Vagina (tissue), 2 donors: Measurements from ENCODE around the gene ARHGAP44. TPM values are rescaled to one million over a fixed set of nuclear protein-coding genes. Genes with fewer than 3 reads are reported as not detected.
A peak's percentile ranks its signal among the peaks of the same experiment; 100 is the strongest.

Experiments
- DNase-seq, 2 donors: peaks; one replicate each; pipeline ENCODE4 v3.0.0-alpha.2; 2017; ENCODE audit errors: extremely low spot score in 2 of 2
- H3K27ac ChIP-seq: fragments of 200-600 bp; sonication (generic); one replicate; pipeline ENCODE4 v1.5.1; 2019
- H3K27me3 ChIP-seq: fragments of 200-600 bp; sonication (generic); one replicate; pipeline ENCODE4 v1.5.1; 2019
- H3K36me3 ChIP-seq, 2 donors: fragments of 200-600 bp; sonication (generic); one replicate each; pipeline ENCODE4 v1.5.1; 2017 to 2019
- H3K4me1 ChIP-seq: fragments of 200-600 bp; sonication (generic); one replicate; pipeline ENCODE4 v1.5.1; 2019
- H3K4me3 ChIP-seq, 2 donors: fragments of 200-600 bp; sonication (generic); 1 replicate in 1 of 2; 2 replicates in 1 of 2; pipeline ENCODE4 v1.5.1; 2016 to 2019
- H3K9me3 ChIP-seq: fragments of 200-600 bp; sonication (generic); one replicate; pipeline ENCODE4 v1.5.1; 2019
- POLR2A ChIP-seq, 2 donors: fragments of 450-650 bp; IDR thresholded peaks; one replicate each; pipeline ENCODE4 v1.6.1; 2017; ENCODE audit warnings: antibody characterized with exemption in 2 of 2, mild to moderate bottlenecking in 2 of 2, moderate library complexity in 2 of 2
- POLR2AphosphoS5 ChIP-seq, 2 donors: sonication (generic); formaldehyde crosslinking; IDR thresholded peaks; one replicate each; pipeline ENCODE4 v1.9.0; 2017; ENCODE audit warnings: antibody characterized with exemption in 2 of 2, mild to moderate bottlenecking in 2 of 2, low read depth in 1 of 2; ENCODE audit not compliant: insufficient read depth in 1 of 2
- intact Hi-C: fragments of 100-400 bp; cut with DNase I; formaldehyde crosslinking; loops from one replicate; pipeline ENCODE4 v1.15.1; 2023
- total RNA-seq: library from RNA; depleted of rRNA; stranded (reverse); fragments of >200 nt; gene quantifications from one replicate; pipeline ENCODE4 v1.2.3, GENCODE V29; 2016
- TF ChIP-seq, protein P1 (sequence below), 3 experiments: fragments of 450-650 bp in 2 of 3; fragments of 200-600 bp in 1 of 3; sonication (generic) in 1 of 3; IDR thresholded peaks; one replicate each; pipeline ENCODE4 v1.5.1; 2017 to 2019; ENCODE audit warnings: antibody characterized with exemption in 3 of 3, mild to moderate bottlenecking in 2 of 3, moderate library complexity in 2 of 3

ARHGAP44 gene
- total RNA-seq, 1 donor from 2014 or later = 3.2 TPM

DNA sequence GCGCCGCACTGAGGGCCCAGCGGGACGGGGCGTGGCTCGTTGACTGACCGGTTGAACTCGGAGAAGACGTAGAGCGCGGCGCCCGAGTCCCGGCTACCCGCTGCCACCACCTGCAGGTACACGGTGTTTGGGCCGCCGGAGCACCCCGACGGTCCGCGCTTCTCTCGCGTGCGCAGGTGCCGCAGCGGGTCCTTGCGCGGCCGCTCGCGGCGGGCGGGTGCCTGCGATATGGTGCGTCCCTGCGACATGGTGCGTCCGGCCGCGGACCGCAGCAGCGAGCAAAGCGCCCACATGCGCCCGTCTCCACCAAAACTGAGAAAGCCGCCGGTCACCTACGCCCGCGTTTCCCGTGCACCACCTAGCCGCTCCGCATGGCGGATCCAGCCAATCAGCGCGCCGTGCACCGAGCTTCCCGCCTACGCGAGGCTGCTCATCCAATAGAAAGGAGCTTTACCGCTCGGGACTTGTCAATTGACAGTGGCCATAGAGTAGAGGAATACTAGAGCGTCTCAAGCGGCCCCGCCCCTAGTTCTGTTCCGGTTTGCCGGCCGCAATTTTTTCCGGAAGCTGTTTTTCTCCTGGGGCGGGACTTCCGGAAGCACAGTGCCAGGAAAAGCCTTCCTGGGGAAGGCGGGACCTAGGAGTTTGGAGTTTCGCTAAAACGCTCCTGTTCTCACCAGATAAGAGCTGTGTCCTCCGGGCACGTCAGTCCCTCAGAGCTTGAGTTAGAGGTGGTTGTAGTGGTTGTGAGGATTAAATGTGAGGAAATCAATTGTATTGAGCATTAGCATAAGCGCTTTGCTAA lies 228.6 kb downstream of the ARHGAP44 start, which contains the start of gene ELAC2:
TSS of gene ELAC2 (minus strand) at position 373 of the 805 bp plus-strand sequence. CDS start at position 293, 80 bp downstream.
- DNase-seq = peak; percentile 99
- intact Hi-C loops = no loop called here
- Histone ChIP-seq H3K27ac (peak within 1 kb of the TSS; percentile 76), H3K4me3 (peak within 1 kb of the TSS; percentile 92 to 98), H3K9me3 (no peaks in the 10 kb centered on the region), H3K4me1 (peaks cover 18% of the 10 kb centered on the region), H3K36me3 (peaks cover 3 to 31% of the 10 kb centered on the region in 2 donors), H3K27me3 (no peaks in the 10 kb centered on the region)
- TF ChIP-seq, protein P1, sequence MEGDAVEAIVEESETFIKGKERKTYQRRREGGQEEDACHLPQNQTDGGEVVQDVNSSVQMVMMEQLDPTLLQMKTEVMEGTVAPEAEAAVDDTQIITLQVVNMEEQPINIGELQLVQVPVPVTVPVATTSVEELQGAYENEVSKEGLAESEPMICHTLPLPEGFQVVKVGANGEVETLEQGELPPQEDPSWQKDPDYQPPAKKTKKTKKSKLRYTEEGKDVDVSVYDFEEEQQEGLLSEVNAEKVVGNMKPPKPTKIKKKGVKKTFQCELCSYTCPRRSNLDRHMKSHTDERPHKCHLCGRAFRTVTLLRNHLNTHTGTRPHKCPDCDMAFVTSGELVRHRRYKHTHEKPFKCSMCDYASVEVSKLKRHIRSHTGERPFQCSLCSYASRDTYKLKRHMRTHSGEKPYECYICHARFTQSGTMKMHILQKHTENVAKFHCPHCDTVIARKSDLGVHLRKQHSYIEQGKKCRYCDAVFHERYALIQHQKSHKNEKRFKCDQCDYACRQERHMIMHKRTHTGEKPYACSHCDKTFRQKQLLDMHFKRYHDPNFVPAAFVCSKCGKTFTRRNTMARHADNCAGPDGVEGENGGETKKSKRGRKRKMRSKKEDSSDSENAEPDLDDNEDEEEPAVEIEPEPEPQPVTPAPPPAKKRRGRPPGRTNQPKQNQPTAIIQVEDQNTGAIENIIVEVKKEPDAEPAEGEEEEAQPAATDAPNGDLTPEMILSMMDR (IDR thresholded peaks at IDR 0.05) = no peak
- TF ChIP-seq POLR2AphosphoS5 (IDR thresholded peaks at IDR 0.05; ENCODE audit: insufficient read depth in 1 of 2, low read depth in 1 of 2) (peak; percentile 82 to 98), POLR2A (IDR thresholded peaks at IDR 0.05) (peak in 1 of 2 donors; percentile 42)

DNA sequence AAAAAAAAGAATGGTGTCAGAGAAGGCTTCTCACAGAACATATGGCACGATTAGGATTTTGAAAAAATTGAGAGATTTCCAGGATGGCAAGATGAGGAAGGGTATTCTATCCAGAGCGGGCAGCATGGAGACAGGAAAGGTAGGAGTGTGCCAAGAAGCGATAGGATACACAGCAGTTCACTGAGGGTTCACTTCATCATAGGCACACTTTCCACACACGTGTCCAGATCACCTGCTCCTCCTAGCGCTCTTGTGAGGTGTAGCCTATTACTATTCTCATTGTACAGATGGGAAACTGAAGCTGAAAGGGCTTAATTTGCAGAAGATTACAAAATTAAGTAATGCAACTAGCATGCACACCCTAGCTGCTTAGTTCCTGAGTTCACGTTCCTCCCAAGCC lies 234.7 kb downstream of the ARHGAP44 start:
- no peaks in the 10 kb centered on the region for H3K36me3 ChIP-seq
- H3K4me3 ChIP-seq = no peak overlapping the region
- TF ChIP-seq, protein P1 (IDR thresholded peaks at IDR 0.05) = no peak
- TF ChIP-seq POLR2A (IDR thresholded peaks at IDR 0.05) (no peak), POLR2AphosphoS5 (IDR thresholded peaks at IDR 0.05; ENCODE audit: insufficient read depth in 1 of 2, low read depth in 1 of 2) (no peak)
- no peaks in the 10 kb centered on the region for H3K9me3 ChIP-seq
- no peak for DNase-seq
- H3K4me1 ChIP-seq = no peaks in the 10 kb centered on the region
- no peaks in the 10 kb centered on the region for H3K27me3 ChIP-seq
- intact Hi-C loops = no loop called here
- H3K27ac ChIP-seq = no peak overlapping the region

DNA sequence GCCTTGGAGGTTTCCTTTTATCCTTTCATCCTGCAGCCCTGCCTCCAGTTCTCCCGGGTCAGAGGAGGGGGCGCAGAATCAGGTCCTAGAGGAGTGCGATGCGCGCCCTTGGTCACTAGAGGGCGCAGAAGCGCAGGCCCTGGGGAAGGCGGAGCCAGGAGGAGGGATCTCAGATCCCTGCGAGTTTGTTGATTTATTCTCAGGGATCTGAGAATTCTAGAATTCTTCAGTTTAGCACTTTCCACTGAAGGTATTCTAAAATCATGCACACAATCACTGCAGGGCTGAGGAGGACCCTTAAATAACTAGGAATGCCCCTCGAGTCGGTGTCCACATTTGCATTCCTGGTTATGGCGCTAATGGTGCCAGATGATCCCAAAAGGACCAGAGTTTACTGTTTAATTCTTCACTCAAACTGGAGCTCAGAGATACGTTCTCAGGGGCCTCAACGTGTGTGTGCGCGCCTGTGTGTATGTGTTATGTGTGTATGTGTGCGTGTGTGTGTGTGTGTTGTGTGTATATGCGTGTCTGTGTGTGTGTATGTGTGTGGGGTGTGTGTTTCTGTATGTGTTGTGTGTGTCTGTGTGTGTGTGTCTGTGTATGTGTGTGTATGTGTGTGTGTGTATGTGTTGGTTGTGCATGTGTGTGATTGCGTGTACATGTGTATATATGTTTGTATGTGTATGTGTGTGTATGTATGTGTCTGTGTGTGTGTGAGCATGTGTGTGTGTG lies 235.4 kb downstream of the ARHGAP44 start:
- Histone ChIP-seq H3K4me1 (no peaks in the 10 kb centered on the region), H3K4me3 (no peak overlapping the region), H3K27me3 (no peaks in the 10 kb centered on the region), H3K9me3 (no peaks in the 10 kb centered on the region), H3K27ac (no peak overlapping the region), H3K36me3 (no peaks in the 10 kb centered on the region)
- DNase-seq = no peak
- intact Hi-C loops = no loop called here
- TF ChIP-seq POLR2AphosphoS5 (IDR thresholded peaks at IDR 0.05; ENCODE audit: insufficient read depth in 1 of 2, low read depth in 1 of 2) (no peak), POLR2A (IDR thresholded peaks at IDR 0.05) (no peak)
- TF ChIP-seq, protein P1 (IDR thresholded peaks at IDR 0.05) = peak; percentile 49 to 68 (median 56)

DNA sequence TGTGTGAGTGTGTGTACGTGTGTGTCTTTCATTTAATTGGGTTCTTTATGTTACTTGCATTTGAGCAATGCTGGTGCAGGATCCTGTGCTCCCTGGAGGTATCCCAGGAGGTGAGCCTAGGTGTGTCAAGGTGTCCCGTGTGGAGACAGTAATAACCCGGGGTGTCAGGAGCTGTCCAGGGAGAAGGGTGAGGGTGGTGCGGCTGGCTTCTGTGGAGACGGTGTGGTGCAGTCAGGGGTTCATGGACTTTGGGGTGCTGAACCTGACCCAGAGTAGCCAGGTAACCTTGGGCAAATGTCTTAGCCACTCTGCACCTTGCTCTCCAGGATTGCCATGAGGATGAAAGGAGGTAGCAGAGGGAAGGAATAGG lies 235.9 kb downstream of the ARHGAP44 start:
- intact Hi-C loops = no loop called here
- H3K36me3 ChIP-seq = no peaks in the 10 kb centered on the region
- H3K4me3 ChIP-seq = no peak overlapping the region
- H3K27me3 ChIP-seq = no peaks in the 10 kb centered on the region
- H3K27ac ChIP-seq = no peak overlapping the region
- H3K4me1 ChIP-seq = no peaks in the 10 kb centered on the region
- TF ChIP-seq POLR2AphosphoS5 (IDR thresholded peaks at IDR 0.05; ENCODE audit: insufficient read depth in 1 of 2, low read depth in 1 of 2) (no peak), POLR2A (IDR thresholded peaks at IDR 0.05) (no peak)
- TF ChIP-seq, protein P1 (IDR thresholded peaks at IDR 0.05) = no peak
- DNase-seq = no peak
- H3K9me3 ChIP-seq = no peaks in the 10 kb centered on the region
